ENCODE data around the gene SIAH3. TPM values are rescaled to one million over a fixed set of nuclear protein-coding genes. Genes with fewer than 3 reads are reported as not detected.

The SIAH3 gene
- total RNA-seq, 1 donor from 2014 or later = not detected

GRCh38 chr13:45742985-45743384, 108.6 kb downstream of the SIAH3 start:
- TF ChIP-seq CTCF (IDR thresholded peaks at IDR 0.05; ENCODE audit: borderline replicate concordance) = no peak
- H3K27ac ChIP-seq (replicated peaks) = no peak overlapping the region

GRCh38 chr13:45737571-45738017, 114.0 kb downstream of the SIAH3 start:
- intact Hi-C loops (cut with micrococcal nuclease) = no loop called here
- no peaks in the 10 kb centered on the region for H3K27me3 ChIP-seq (ENCODE audit: low read depth)
- H3K4me1 ChIP-seq = no peaks in the 10 kb centered on the region
- no peak for TF ChIP-seq CTCF (IDR thresholded peaks at IDR 0.05; ENCODE audit: borderline replicate concordance)
- H3K36me3 ChIP-seq = no peaks in the 10 kb centered on the region
- H3K9me3 ChIP-seq (replicated peaks) = no peaks in the 10 kb centered on the region
- no peak overlapping the region for H3K4me3 ChIP-seq
- DNase-seq = no peak
- H3K27ac ChIP-seq (replicated peaks) = no peak overlapping the region

More at GRCh38 chr13:45742985-45743384, 108.6 kb downstream of the SIAH3 start:
- Histone ChIP-seq H3K9me3 (replicated peaks) (no peaks in the 10 kb centered on the region), H3K4me1 (no peaks in the 10 kb centered on the region), H3K4me3 (no peak overlapping the region), H3K27me3 (ENCODE audit: low read depth) (no peaks in the 10 kb centered on the region), H3K36me3 (no peaks in the 10 kb centered on the region)
- no peak for DNase-seq
- intact Hi-C loops (cut with micrococcal nuclease) = no loop called here

- Histone ChIP-seq H3K36me3 (no peaks in the 10 kb centered on the region), H3K9me3 (replicated peaks) (no peaks in the 10 kb centered on the region), H3K4me1 (no peaks in the 10 kb centered on the region), H3K27ac (replicated peaks) (no peak overlapping the region), H3K27me3 (ENCODE audit: low read depth) (peaks cover 16% of the 10 kb centered on the region), H3K4me3 (no peak overlapping the region)
- intact Hi-C loops (cut with micrococcal nuclease) = no loop called here
- TF ChIP-seq CTCF (IDR thresholded peaks at IDR 0.05; ENCODE audit: borderline replicate concordance) = no peak
- DNase-seq = no peak
Observed at GRCh38 chr13:45733361-45733760, 118.2 kb downstream of the SIAH3 start.

- Histone ChIP-seq H3K4me3 (no peak overlapping the region), H3K27me3 (ENCODE audit: low read depth) (peaks cover 16% of the 10 kb centered on the region)
- intact Hi-C loops (cut with micrococcal nuclease) = no loop called here
Observed at GRCh38 chr13:45732916-45733315, 118.6 kb downstream of the SIAH3 start.

DNA sequence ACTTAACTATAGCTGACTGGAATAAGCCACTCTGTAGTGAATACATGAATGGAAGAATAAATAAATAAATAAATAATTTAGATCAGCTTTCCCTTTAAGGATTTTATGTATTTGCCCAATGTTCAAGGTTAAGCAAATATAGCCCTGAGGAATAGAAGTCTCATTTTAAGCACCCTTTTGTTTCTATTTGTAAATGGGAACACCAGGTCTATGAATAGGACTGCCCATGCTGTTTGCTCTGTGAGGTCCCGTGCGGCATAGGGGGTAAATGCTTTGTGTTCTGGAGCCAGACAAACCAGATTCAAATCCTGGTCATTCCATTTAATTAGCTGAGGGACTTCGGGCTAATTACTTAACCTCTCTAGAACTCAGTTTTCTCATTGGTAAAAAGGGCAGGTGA, 120.1 kb downstream of the SIAH3 start:
- Histone ChIP-seq H3K9me3 (replicated peaks) (no peaks in the 10 kb centered on the region), H3K27me3 (ENCODE audit: low read depth) (peaks cover 16% of the 10 kb centered on the region), H3K36me3 (no peaks in the 10 kb centered on the region), H3K4me1 (no peaks in the 10 kb centered on the region), H3K4me3 (no peak overlapping the region), H3K27ac (replicated peaks) (no peak overlapping the region)
- intact Hi-C loops (cut with micrococcal nuclease) = no loop called here
- no peak for TF ChIP-seq CTCF (IDR thresholded peaks at IDR 0.05; ENCODE audit: borderline replicate concordance)
- DNase-seq = no peak

More at GRCh38 chr13:45732916-45733315, 118.6 kb downstream of the SIAH3 start:
- DNase-seq = no peak
- Histone ChIP-seq H3K4me1 (no peaks in the 10 kb centered on the region), H3K9me3 (replicated peaks) (no peaks in the 10 kb centered on the region), H3K27ac (replicated peaks) (no peak overlapping the region), H3K36me3 (no peaks in the 10 kb centered on the region)
- TF ChIP-seq CTCF (IDR thresholded peaks at IDR 0.05; ENCODE audit: borderline replicate concordance) = no peak

Data from left ventricle myocardium inferior (tissue), 1 donor.